PC-3 (cell line): Measurements from ENCODE around the gene DISP3. TPM values are rescaled to one million over a fixed set of nuclear protein-coding genes. Genes with fewer than 3 reads are reported as not detected.

Experiments
- ATAC-seq: fragments of 200-7000 bp; cut with Tn5 transposase; 2 replicates; pipeline ENCODE4 v1.9.1; 2020; ENCODE audit warnings: mild to moderate bottlenecking, moderate library complexity
- BruUV-seq: library from RNA; stranded (reverse); fragments of 400-500 nt; replicated peaks from 2 replicates; lab custom pipeline; 2021; lab: Mats Ljungman, UMichigan
- CTCF ChIA-PET: fragments of 300-600 bp; sonication (Branson Sonifier 250); formaldehyde crosslinking; loops from one replicate; lab custom pipeline; 2022; ENCODE audit warnings: antibody characterized with exemption; lab: Charles Lee
- POLR2A ChIA-PET: fragments of 300-600 bp; sonication (Branson Sonifier 250); formaldehyde crosslinking; loops from one replicate; lab custom pipeline; 2022; ENCODE audit warnings: antibody characterized with exemption; ENCODE audit not compliant: unreplicated experiment; lab: Charles Lee
- DNase-seq: peaks from one replicate; pipeline ENCODE4 v3.0.0-alpha.2; 2015
- H2AFZ ChIP-seq: fragments of 300-600 bp; sonication (generic); 2 replicates; pipeline ENCODE4 v1.6.0; 2016; ENCODE audit warnings: antibody characterized with exemption, low read length
- H3F3A ChIP-seq: fragments of 300-600 bp; sonication (generic); one replicate; pipeline ENCODE4 v1.6.0; 2017; ENCODE audit warnings: antibody characterized with exemption, low read length, control low read depth, mild to moderate bottlenecking; ENCODE audit not compliant: unreplicated experiment
- H3K27ac ChIP-seq: fragments of 300-600 bp; sonication (generic); 2 replicates; pipeline ENCODE4 v1.5.1; 2016; ENCODE audit warnings: mild to moderate bottlenecking, low read length
- H3K27me3 ChIP-seq: fragments of 300-600 bp; sonication (generic); 2 replicates; pipeline ENCODE4 v1.6.1; 2016; ENCODE audit warnings: low read length, mixed read lengths
- H3K36me3 ChIP-seq: fragments of 300-600 bp; sonication (generic); 2 replicates; pipeline ENCODE4 v1.6.1; 2016; ENCODE audit warnings: low read depth, mixed run types, low read length, mixed read lengths
- H3K4me1 ChIP-seq: fragments of 300-600 bp; sonication (generic); 2 replicates; pipeline ENCODE4 v1.5.1; 2016; ENCODE audit warnings: low read length; ENCODE audit not compliant: insufficient read depth
- H3K4me2 ChIP-seq: fragments of 300-600 bp; sonication (generic); 2 replicates; pipeline ENCODE4 v1.6.0; 2016; ENCODE audit warnings: low read length
- H3K4me3 ChIP-seq: fragments of 300-600 bp; sonication (generic); 2 replicates; pipeline ENCODE4 v1.5.1; 2016; ENCODE audit warnings: mild to moderate bottlenecking, low read length, mixed read lengths
- H3K79me2 ChIP-seq: fragments of 300-600 bp; sonication (generic); 2 replicates; pipeline ENCODE4 v1.6.1; 2017; ENCODE audit warnings: low read length, mixed read lengths
- H3K9ac ChIP-seq: fragments of 300-600 bp; sonication (generic); 2 replicates; pipeline ENCODE4 v1.6.0; 2016; ENCODE audit warnings: mild to moderate bottlenecking, low read length
- H3K9me2 ChIP-seq: fragments of 300-600 bp; sonication (generic); replicated peaks from 2 replicates; pipeline ENCODE4 v1.6.1; 2016; ENCODE audit warnings: mixed run types, low read length, mixed read lengths
- H3K9me3 ChIP-seq: fragments of 300-600 bp; sonication (generic); 2 replicates; pipeline ENCODE4 v1.6.1; 2016; ENCODE audit warnings: low read length, mixed read lengths
- H4K20me1 ChIP-seq: fragments of 300-600 bp; sonication (generic); 2 replicates; pipeline ENCODE4 v1.6.1; 2016; ENCODE audit warnings: low read length, mixed read lengths
- EZH2 ChIP-seq: fragments of 300-600 bp; sonication (generic); IDR thresholded peaks from one replicate; pipeline ENCODE4 v1.6.1; 2017; ENCODE audit warnings: antibody characterized with exemption, mild to moderate bottlenecking, low read length; ENCODE audit not compliant: unreplicated experiment
- EZH2phosphoT487 ChIP-seq: fragments of 300-600 bp; sonication (generic); IDR thresholded peaks from 2 replicates; pipeline ENCODE4 v1.6.1; 2018; ENCODE audit warnings: mild to moderate bottlenecking, antibody characterized with exemption, low read length, borderline replicate concordance
- intact Hi-C: fragments of 100-400 bp; cut with micrococcal nuclease; formaldehyde crosslinking; loops from 2 replicates; pipeline ENCODE4 v1.9.0; 2023
- total RNA-seq: library from RNA; depleted of rRNA; stranded (reverse); fragments of >200 nt; gene quantifications from 2 replicates; pipeline ENCODE4 v1.2.3, GENCODE V29; 2014
- TF ChIP-seq, protein P1 (sequence below): fragments of 300-600 bp; sonication (generic); conservative IDR thresholded peaks from 2 replicates; pipeline ENCODE4 v1.5.1; 2017; ENCODE audit warnings: antibody characterized with exemption, low read depth, mild to moderate bottlenecking, low read length

DISP3 gene
- total RNA-seq, 1 experiment from 2014 or later: 0.40 TPM

GRCh38 chr1:11434501-11434900 is 44.5 kb upstream of the DISP3 start:
- ChIA-PET CTCF (no interaction called here), POLR2A (no interaction called here)
- Histone ChIP-seq H4K20me1 (no peaks in the 10 kb centered on the region), H3K27ac (no peak overlapping the region), H3K27me3 (peaks cover 63% of the 10 kb centered on the region), H3K36me3 (no peaks in the 10 kb centered on the region), H3K4me2 (no peak overlapping the region), H2AFZ (no peak overlapping the region), H3K79me2 (no peaks in the 10 kb centered on the region), H3K9me3 (no peaks in the 10 kb centered on the region), H3K4me3 (no peak overlapping the region), H3K4me1 (no peaks in the 10 kb centered on the region), H3K9me2 (no peaks in the 10 kb centered on the region), H3F3A (no peaks in the 10 kb centered on the region), H3K9ac (no peak overlapping the region)
- BruUV-seq: no TSS peak
- intact Hi-C loops: no loop called here
- ATAC-seq (no peak), DNase-seq (no peak)
- no peak for TF ChIP-seq EZH2
- no peak for TF ChIP-seq EZH2phosphoT487
- TF ChIP-seq, protein P1, sequence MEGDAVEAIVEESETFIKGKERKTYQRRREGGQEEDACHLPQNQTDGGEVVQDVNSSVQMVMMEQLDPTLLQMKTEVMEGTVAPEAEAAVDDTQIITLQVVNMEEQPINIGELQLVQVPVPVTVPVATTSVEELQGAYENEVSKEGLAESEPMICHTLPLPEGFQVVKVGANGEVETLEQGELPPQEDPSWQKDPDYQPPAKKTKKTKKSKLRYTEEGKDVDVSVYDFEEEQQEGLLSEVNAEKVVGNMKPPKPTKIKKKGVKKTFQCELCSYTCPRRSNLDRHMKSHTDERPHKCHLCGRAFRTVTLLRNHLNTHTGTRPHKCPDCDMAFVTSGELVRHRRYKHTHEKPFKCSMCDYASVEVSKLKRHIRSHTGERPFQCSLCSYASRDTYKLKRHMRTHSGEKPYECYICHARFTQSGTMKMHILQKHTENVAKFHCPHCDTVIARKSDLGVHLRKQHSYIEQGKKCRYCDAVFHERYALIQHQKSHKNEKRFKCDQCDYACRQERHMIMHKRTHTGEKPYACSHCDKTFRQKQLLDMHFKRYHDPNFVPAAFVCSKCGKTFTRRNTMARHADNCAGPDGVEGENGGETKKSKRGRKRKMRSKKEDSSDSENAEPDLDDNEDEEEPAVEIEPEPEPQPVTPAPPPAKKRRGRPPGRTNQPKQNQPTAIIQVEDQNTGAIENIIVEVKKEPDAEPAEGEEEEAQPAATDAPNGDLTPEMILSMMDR: no peak

- Histone ChIP-seq H3K27me3 (peaks cover 66% of the 10 kb centered on the region), H3K4me2 (no peak overlapping the region), H4K20me1 (no peaks in the 10 kb centered on the region), H3F3A (no peaks in the 10 kb centered on the region), H3K4me1 (no peaks in the 10 kb centered on the region), H3K9me3 (no peaks in the 10 kb centered on the region), H3K9me2 (no peaks in the 10 kb centered on the region), H3K4me3 (no peak overlapping the region), H3K27ac (no peak overlapping the region), H3K36me3 (no peaks in the 10 kb centered on the region), H3K79me2 (no peaks in the 10 kb centered on the region), H3K9ac (no peak overlapping the region), H2AFZ (no peak overlapping the region)
- intact Hi-C loops: no loop called here
- ChIA-PET POLR2A (no interaction called here), CTCF (no interaction called here)
- TF ChIP-seq EZH2 (no peak), EZH2phosphoT487 (no peak)
- TF ChIP-seq, protein P1: no peak
- no TSS peak for BruUV-seq
- DNase-seq (no peak), ATAC-seq (no peak)
Measured at GRCh38 chr1:11434926-11435325, 44.0 kb upstream of the DISP3 start.

GRCh38 chr1:11438996-11439395 is 40.0 kb upstream of the DISP3 start:
- Histone ChIP-seq H3K36me3 (no peaks in the 10 kb centered on the region), H3K79me2 (no peaks in the 10 kb centered on the region), H3K27ac (no peak overlapping the region), H3F3A (no peaks in the 10 kb centered on the region), H3K4me2 (no peak overlapping the region), H3K4me3 (no peak overlapping the region), H3K9ac (no peak overlapping the region), H2AFZ (no peak overlapping the region), H3K27me3 (peaks cover 92% of the 10 kb centered on the region), H3K4me1 (no peaks in the 10 kb centered on the region), H4K20me1 (no peaks in the 10 kb centered on the region), H3K9me3 (no peaks in the 10 kb centered on the region), H3K9me2 (no peaks in the 10 kb centered on the region)
- DNase-seq: no peak
- no peak for ATAC-seq
- intact Hi-C loops: no loop called here
- ChIA-PET POLR2A (no interaction called here), CTCF (no interaction called here)
- BruUV-seq: no TSS peak
- TF ChIP-seq, protein P1: no peak
- TF ChIP-seq EZH2 (no peak), EZH2phosphoT487 (no peak)
